H9 (cell line): ENCODE data around the gene CXXC5. TPM values are rescaled to one million over a fixed set of nuclear protein-coding genes. Genes with fewer than 3 reads are reported as not detected.

Source experiments
- DNase-seq: peaks from one replicate; pipeline ENCODE4 v3.0.0-alpha.2; 2017
- H2AFZ ChIP-seq: one replicate; pipeline ENCODE4 v1.6.1; 2013; ENCODE audit warnings: mild to moderate bottlenecking, low read length, control low read depth, moderate library complexity
- H2AK5ac ChIP-seq: 2 replicates; pipeline ENCODE4 v1.6.1; 2013; ENCODE audit warnings: low read length, control low read depth, mixed read lengths; ENCODE audit not compliant: insufficient read length
- H2BK120ac ChIP-seq: one replicate; pipeline ENCODE4 v1.6.1; 2013; ENCODE audit warnings: low read depth, mild to moderate bottlenecking, low read length, control low read depth, inconsistent platforms; ENCODE audit not compliant: poor library complexity, severe bottlenecking
- H2BK12ac ChIP-seq: 2 replicates; pipeline ENCODE4 v1.6.1; 2013; ENCODE audit warnings: low read length, control low read depth, mixed read lengths, low read depth; ENCODE audit not compliant: insufficient read length
- H2BK15ac ChIP-seq: 2 replicates; pipeline ENCODE4 v1.6.1; 2013; ENCODE audit warnings: low read depth, low read length, control low read depth
- H2BK20ac ChIP-seq: one replicate; pipeline ENCODE4 v1.6.1; 2013; ENCODE audit warnings: low read depth, mild to moderate bottlenecking, low read length, control low read depth, inconsistent platforms; ENCODE audit not compliant: poor library complexity, severe bottlenecking
- H2BK5ac ChIP-seq: 2 replicates; pipeline ENCODE4 v1.6.1; 2013; ENCODE audit warnings: low read length, control low read depth, mixed read lengths; ENCODE audit not compliant: insufficient read length
- H3K14ac ChIP-seq: 2 replicates; pipeline ENCODE4 v1.6.1; 2013; ENCODE audit warnings: low read length, control low read depth; ENCODE audit not compliant: insufficient read depth
- H3K18ac ChIP-seq: 2 replicates; pipeline ENCODE4 v1.6.1; 2013; ENCODE audit warnings: low read depth, mild to moderate bottlenecking, mixed read lengths, low read length, control low read depth; ENCODE audit not compliant: insufficient read length
- H3K23ac ChIP-seq: 2 replicates; pipeline ENCODE4 v1.6.1; 2013; ENCODE audit warnings: low read length, control low read depth, mixed read lengths, low read depth; ENCODE audit not compliant: insufficient read length
- H3K23me2 ChIP-seq: 2 replicates; pipeline ENCODE4 v1.6.1; 2013; ENCODE audit warnings: low read depth, mild to moderate bottlenecking, mixed read lengths, low read length, control low read depth; ENCODE audit not compliant: insufficient read length, poor library complexity, severe bottlenecking
- H3K27ac ChIP-seq: 2 replicates; pipeline ENCODE4 v1.5.1; 2013; ENCODE audit warnings: low read length, control low read depth, mixed read lengths, low read depth; ENCODE audit not compliant: insufficient read length
- H3K27me3 ChIP-seq: 2 replicates; pipeline ENCODE4 v1.6.1; 2013; ENCODE audit warnings: low read length, control low read depth, inconsistent platforms; ENCODE audit not compliant: insufficient read depth
- H3K4ac ChIP-seq: 2 replicates; pipeline ENCODE4 v1.6.1; 2013; ENCODE audit warnings: low read depth, mild to moderate bottlenecking, control low read depth, inconsistent platforms, low read length, moderate library complexity
- H3K4me1 ChIP-seq: 2 replicates; pipeline ENCODE4 v1.6.1; 2013; ENCODE audit warnings: low read length, control low read depth, inconsistent platforms; ENCODE audit not compliant: insufficient read depth
- H3K4me2 ChIP-seq: 2 replicates; pipeline ENCODE4 v1.6.1; 2013; ENCODE audit warnings: low read length, control low read depth, mixed read lengths; ENCODE audit not compliant: insufficient read length, insufficient read depth
- H3K56ac ChIP-seq: 2 replicates; pipeline ENCODE4 v1.6.1; 2013; ENCODE audit warnings: low read depth, mild to moderate bottlenecking, mixed read lengths, low read length, control low read depth; ENCODE audit not compliant: insufficient read length
- H3K79me1 ChIP-seq: 2 replicates; pipeline ENCODE4 v1.6.1; 2013; ENCODE audit warnings: low read depth, mild to moderate bottlenecking, moderate library complexity, low read length, control low read depth, inconsistent platforms; ENCODE audit not compliant: insufficient read depth, poor library complexity, severe bottlenecking
- H3K79me2 ChIP-seq: 2 replicates; pipeline ENCODE4 v1.6.1; 2013; ENCODE audit warnings: low read length, control low read depth, inconsistent platforms; ENCODE audit not compliant: insufficient read depth
- H3K9ac ChIP-seq: 2 replicates; pipeline ENCODE4 v1.6.1; 2013; ENCODE audit warnings: low read length, control low read depth, mixed read lengths; ENCODE audit not compliant: insufficient read length; ENCODE audit errors: extremely low read depth
- H3K9me3 ChIP-seq: one replicate; pipeline ENCODE4 v1.6.1; 2013; ENCODE audit warnings: low read depth, low read length, inconsistent platforms; ENCODE audit not compliant: control insufficient read depth
- H3T11ph ChIP-seq: one replicate; pipeline ENCODE4 v1.6.1; 2013; ENCODE audit warnings: mild to moderate bottlenecking, low read length, control low read depth, inconsistent platforms
- H4K20me1 ChIP-seq: one replicate; pipeline ENCODE4 v1.6.1; 2013; ENCODE audit not compliant: control insufficient read depth, insufficient read length, insufficient read depth
- H4K5ac ChIP-seq: 2 replicates; pipeline ENCODE4 v1.6.1; 2013; ENCODE audit warnings: low read depth, mild to moderate bottlenecking, mixed read lengths, low read length, control low read depth; ENCODE audit not compliant: insufficient read length
- H4K8ac ChIP-seq: replicated peaks from 2 replicates; pipeline ENCODE4 v1.6.1; 2013; ENCODE audit warnings: low read length, control low read depth, mixed read lengths, low read depth; ENCODE audit not compliant: insufficient read length
- H4K91ac ChIP-seq: 2 replicates; pipeline ENCODE4 v1.6.1; 2013; ENCODE audit warnings: low read depth, mild to moderate bottlenecking, moderate library complexity, mixed read lengths, low read length, control low read depth; ENCODE audit not compliant: insufficient read length
- H3K27ac Mint-ChIP-seq, 3 experiments: 2 replicates in 2 of 3; 3 replicates in 1 of 3; pipeline ENCODE4 v1.8.0; 2020 to 2021; ENCODE audit warnings: mixed read lengths in 3 of 3, mild to moderate bottlenecking in 1 of 3, moderate library complexity in 1 of 3
- H3K27me3 Mint-ChIP-seq: 2 replicates; pipeline ENCODE4 v1.8.0; 2021; ENCODE audit warnings: low read depth, mild to moderate bottlenecking, moderate library complexity, mixed read lengths
- H3K36me3 Mint-ChIP-seq, 3 experiments: 2 replicates in 2 of 3; 3 replicates in 1 of 3; pipeline ENCODE4 v1.8.0; 2020 to 2021; ENCODE audit warnings: low read depth in 3 of 3, mixed read lengths in 3 of 3; ENCODE audit not compliant: insufficient read depth in 1 of 3
- H3K4me1 Mint-ChIP-seq, 2 experiments: 2 replicates each; pipeline ENCODE4 v1.8.0; 2020; ENCODE audit warnings: mixed read lengths in 2 of 2
- H3K4me3 Mint-ChIP-seq, 2 experiments: 2 replicates in 1 of 2; 3 replicates in 1 of 2; pipeline ENCODE4 v1.8.0; 2020 to 2021; ENCODE audit warnings: mild to moderate bottlenecking in 2 of 2, mixed read lengths in 2 of 2, moderate library complexity in 1 of 2
- H3K9me3 Mint-ChIP-seq, 2 experiments: 2 replicates in 1 of 2; 3 replicates in 1 of 2; pipeline ENCODE4 v1.8.0; 2020; ENCODE audit warnings: mild to moderate bottlenecking in 2 of 2, mixed read lengths in 2 of 2, moderate library complexity in 1 of 2
- WGBS: extraction: QIAGEN DNeasy Blood & Tissue Kit; methylation state at CpG from one replicate; pipeline ENCODE4 v1.1.7; 2013; ENCODE audit warnings: missing lambda C conversion rate, low lambda C conversion rate, mixed read lengths; ENCODE audit not compliant: insufficient read length; ENCODE audit errors: extremely low coverage; 5-methylcytosine and 5-hydroxymethylcytosine counted together
- total RNA-seq: library from RNA; stranded (reverse); gene quantifications from 2 replicates; pipeline ENCODE4 v1.2.1, GENCODE V29; 2021
- TF ChIP-seq, protein P1 (sequence below): fragments of 200-600 bp; sonication (generic); conservative IDR thresholded peaks from 3 replicates; pipeline ENCODE4 v1.8.0; 2021; ENCODE audit warnings: antibody characterized with exemption, mild to moderate bottlenecking

The CXXC5 gene
- total RNA-seq, 1 experiment from 2014 or later: 105 TPM

DNA sequence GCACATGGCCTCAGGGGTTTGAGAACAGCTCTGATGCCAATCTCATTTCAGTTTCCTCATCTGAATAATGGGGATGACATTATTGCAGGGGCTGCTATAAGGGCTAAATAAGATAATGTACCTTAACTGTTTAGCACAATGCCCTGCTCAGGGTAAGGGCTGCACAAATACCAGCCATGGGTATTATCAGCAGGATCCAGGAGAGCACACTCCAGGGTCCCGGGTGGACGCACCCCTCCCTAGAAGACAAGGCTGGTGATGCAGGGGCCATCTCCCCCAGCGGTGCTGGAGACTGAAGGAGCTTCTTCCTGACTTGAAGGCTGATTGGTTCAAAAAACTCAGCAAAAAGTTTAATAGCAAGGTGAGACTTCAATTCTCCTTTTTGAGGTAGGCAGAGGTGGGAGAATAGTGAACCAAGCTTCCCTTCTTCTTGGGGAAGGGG is 2.7 kb upstream of the CXXC5 start:
- Histone ChIP-seq H3K4me2 (no peak overlapping the region), H3K4ac (no peak overlapping the region), H3K56ac (no peak overlapping the region), H2BK12ac (no peak overlapping the region), H3K79me2 (no peaks in the 10 kb centered on the region; the same call in 1 of the 2 replicates), H3T11ph (no peak overlapping the region), H2AK5ac (no peak overlapping the region), H4K8ac (no peak overlapping the region), H3K4me1 (peaks cover 15% of the 10 kb centered on the region; the same call in 1 of the 2 replicates), H2BK20ac (no peak overlapping the region), H4K20me1 (no peaks in the 10 kb centered on the region), H3K27me3 (peaks cover 14% of the 10 kb centered on the region; the same call in 1 of the 2 replicates), H3K23me2 (peaks cover 14% of the 10 kb centered on the region), H3K27ac (no peak overlapping the region), H3K18ac (no peak overlapping the region), H3K9me3 (no peaks in the 10 kb centered on the region), H2BK15ac (no peak overlapping the region), H4K5ac (no peak overlapping the region), H3K14ac (no peak overlapping the region), H4K91ac (no peak overlapping the region), H2BK120ac (no peak overlapping the region), H3K9ac (no peak overlapping the region), H2BK5ac (no peak overlapping the region), H3K79me1 (no peaks in the 10 kb centered on the region), H3K23ac (no peak overlapping the region), H2AFZ (no peak overlapping the region)
- Mint-ChIP-seq H3K4me3 (no peak overlapping the region; a peak in 1 of 5 replicates), H3K4me1 (peaks cover 43 to 53% of the 10 kb centered on the region in 2 experiments), H3K27ac (no peak overlapping the region), H3K36me3 (peaks cover 0 to 17% (median 0%) of the 10 kb centered on the region in 3 experiments; a peak in 3 of 7 replicates), H3K27me3 (peaks cover 48% of the 10 kb centered on the region), H3K9me3 (peaks cover 0 to 4% of the 10 kb centered on the region in 2 experiments; a peak in 2 of 5 replicates)
- DNase-seq: no peak
- TF ChIP-seq, protein P1, sequence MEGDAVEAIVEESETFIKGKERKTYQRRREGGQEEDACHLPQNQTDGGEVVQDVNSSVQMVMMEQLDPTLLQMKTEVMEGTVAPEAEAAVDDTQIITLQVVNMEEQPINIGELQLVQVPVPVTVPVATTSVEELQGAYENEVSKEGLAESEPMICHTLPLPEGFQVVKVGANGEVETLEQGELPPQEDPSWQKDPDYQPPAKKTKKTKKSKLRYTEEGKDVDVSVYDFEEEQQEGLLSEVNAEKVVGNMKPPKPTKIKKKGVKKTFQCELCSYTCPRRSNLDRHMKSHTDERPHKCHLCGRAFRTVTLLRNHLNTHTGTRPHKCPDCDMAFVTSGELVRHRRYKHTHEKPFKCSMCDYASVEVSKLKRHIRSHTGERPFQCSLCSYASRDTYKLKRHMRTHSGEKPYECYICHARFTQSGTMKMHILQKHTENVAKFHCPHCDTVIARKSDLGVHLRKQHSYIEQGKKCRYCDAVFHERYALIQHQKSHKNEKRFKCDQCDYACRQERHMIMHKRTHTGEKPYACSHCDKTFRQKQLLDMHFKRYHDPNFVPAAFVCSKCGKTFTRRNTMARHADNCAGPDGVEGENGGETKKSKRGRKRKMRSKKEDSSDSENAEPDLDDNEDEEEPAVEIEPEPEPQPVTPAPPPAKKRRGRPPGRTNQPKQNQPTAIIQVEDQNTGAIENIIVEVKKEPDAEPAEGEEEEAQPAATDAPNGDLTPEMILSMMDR: no peak
- no CpG with 5 or more reads among the region's 3 CpGs for WGBS
